Neural crest cell (in vitro differentiated cells): ENCODE measurements around the gene SMARCA2. TPM values are rescaled to one million over a fixed set of nuclear protein-coding genes. Genes with fewer than 3 reads are reported as not detected.

Source experiments
- DNase-seq: peaks from one replicate; pipeline ENCODE4 v3.0.0; 2021; ENCODE audit warnings: low read depth, mixed read lengths, low spot score
- H3K27ac Mint-ChIP-seq: one replicate; pipeline ENCODE4 v1.8.0; 2021; ENCODE audit warnings: mild to moderate bottlenecking, mixed read lengths; ENCODE audit not compliant: unreplicated experiment
- H3K27me3 Mint-ChIP-seq: 2 replicates; pipeline ENCODE4 v1.8.0; 2021; ENCODE audit warnings: low read depth, mild to moderate bottlenecking, mixed read lengths
- H3K36me3 Mint-ChIP-seq: 2 replicates; pipeline ENCODE4 v1.8.0; 2021; ENCODE audit warnings: low read depth, mild to moderate bottlenecking, mixed read lengths
- H3K4me1 Mint-ChIP-seq: 2 replicates; pipeline ENCODE4 v1.8.0; 2021; ENCODE audit warnings: mixed read lengths
- H3K4me3 Mint-ChIP-seq: one replicate; pipeline ENCODE4 v1.8.0; 2021; ENCODE audit warnings: mild to moderate bottlenecking, mixed read lengths
- H3K9me3 Mint-ChIP-seq: 2 replicates; pipeline ENCODE4 v1.8.0; 2021; ENCODE audit warnings: mixed read lengths
- CTCF ChIP-seq: fragments of 200-600 bp; sonication (generic); conservative IDR thresholded peaks from 2 replicates; pipeline ENCODE4 v1.5.0; 2021; ENCODE audit warnings: antibody characterized with exemption, mild to moderate bottlenecking
- total RNA-seq: library from RNA; stranded (reverse); gene quantifications from 2 replicates; pipeline ENCODE4 v1.2.1, GENCODE V29; 2021

SMARCA2 gene
- total RNA-seq, 1 donor from 2014 or later = 19.4 TPM

GRCh38 chr9:2116073-2116472 lies 100.9 kb downstream of the SMARCA2 start:
- H3K4me1 Mint-ChIP-seq = peaks cover 6% of the 10 kb centered on the region
- no peak for DNase-seq
- H3K9me3 Mint-ChIP-seq = no peaks in the 10 kb centered on the region
- peak; percentile 56 for TF ChIP-seq CTCF
- no peak overlapping the region for H3K27ac Mint-ChIP-seq
- H3K36me3 Mint-ChIP-seq = no peaks in the 10 kb centered on the region
- no peaks in the 10 kb centered on the region for H3K27me3 Mint-ChIP-seq
- no peak overlapping the region for H3K4me3 Mint-ChIP-seq

GRCh38 chr9:2117527-2117926 lies 102.4 kb downstream of the SMARCA2 start:
- no peaks in the 10 kb centered on the region for H3K27me3 Mint-ChIP-seq
- TF ChIP-seq CTCF = no peak
- H3K4me3 Mint-ChIP-seq = no peak overlapping the region
- H3K27ac Mint-ChIP-seq = no peak overlapping the region
- peaks cover 6% of the 10 kb centered on the region for H3K4me1 Mint-ChIP-seq
- DNase-seq = no peak
- no peaks in the 10 kb centered on the region for H3K9me3 Mint-ChIP-seq
- no peaks in the 10 kb centered on the region for H3K36me3 Mint-ChIP-seq

- Mint-ChIP-seq H3K9me3 (no peaks in the 10 kb centered on the region), H3K27ac (no peak overlapping the region), H3K4me1 (peaks cover 6% of the 10 kb centered on the region), H3K4me3 (no peak overlapping the region), H3K36me3 (peaks cover 2% of the 10 kb centered on the region), H3K27me3 (no peaks in the 10 kb centered on the region)
- TF ChIP-seq CTCF = no peak
- no peak for DNase-seq
Observed at GRCh38 chr9:2119566-2119965, 104.4 kb downstream of the SMARCA2 start.

- H3K27ac Mint-ChIP-seq = no peak overlapping the region
- no peak overlapping the region for H3K4me3 Mint-ChIP-seq
- no peak for DNase-seq
- H3K27me3 Mint-ChIP-seq = no peaks in the 10 kb centered on the region
- no peaks in the 10 kb centered on the region for H3K9me3 Mint-ChIP-seq
- H3K4me1 Mint-ChIP-seq = peaks cover 4% of the 10 kb centered on the region
- TF ChIP-seq CTCF = no peak
- peaks cover 2% of the 10 kb centered on the region for H3K36me3 Mint-ChIP-seq
Observed at GRCh38 chr9:2120926-2121689, 106.0 kb downstream of the SMARCA2 start.

- no peaks in the 10 kb centered on the region for H3K27me3 Mint-ChIP-seq
Observed at GRCh38 chr9:2122299-2122698, 107.2 kb downstream of the SMARCA2 start.

More at GRCh38 chr9:2122299-2122698, 107.2 kb downstream of the SMARCA2 start:
- Mint-ChIP-seq H3K4me1 (no peaks in the 10 kb centered on the region), H3K27ac (no peak overlapping the region), H3K4me3 (no peak overlapping the region), H3K9me3 (no peaks in the 10 kb centered on the region), H3K36me3 (peaks cover 2% of the 10 kb centered on the region)
- DNase-seq = no peak
- TF ChIP-seq CTCF = no peak
